ENCODE data around the gene HCFC1R1. TPM values are rescaled to one million over a fixed set of nuclear protein-coding genes. Genes with fewer than 3 reads are reported as not detected.

Gene HCFC1R1
- total and polyA plus RNA-seq, 2 of the 8 experiments (the other 6 are each of a cell fraction or from before 2014, with no cell fraction given) = 72.7 to 138 TPM

DNA sequence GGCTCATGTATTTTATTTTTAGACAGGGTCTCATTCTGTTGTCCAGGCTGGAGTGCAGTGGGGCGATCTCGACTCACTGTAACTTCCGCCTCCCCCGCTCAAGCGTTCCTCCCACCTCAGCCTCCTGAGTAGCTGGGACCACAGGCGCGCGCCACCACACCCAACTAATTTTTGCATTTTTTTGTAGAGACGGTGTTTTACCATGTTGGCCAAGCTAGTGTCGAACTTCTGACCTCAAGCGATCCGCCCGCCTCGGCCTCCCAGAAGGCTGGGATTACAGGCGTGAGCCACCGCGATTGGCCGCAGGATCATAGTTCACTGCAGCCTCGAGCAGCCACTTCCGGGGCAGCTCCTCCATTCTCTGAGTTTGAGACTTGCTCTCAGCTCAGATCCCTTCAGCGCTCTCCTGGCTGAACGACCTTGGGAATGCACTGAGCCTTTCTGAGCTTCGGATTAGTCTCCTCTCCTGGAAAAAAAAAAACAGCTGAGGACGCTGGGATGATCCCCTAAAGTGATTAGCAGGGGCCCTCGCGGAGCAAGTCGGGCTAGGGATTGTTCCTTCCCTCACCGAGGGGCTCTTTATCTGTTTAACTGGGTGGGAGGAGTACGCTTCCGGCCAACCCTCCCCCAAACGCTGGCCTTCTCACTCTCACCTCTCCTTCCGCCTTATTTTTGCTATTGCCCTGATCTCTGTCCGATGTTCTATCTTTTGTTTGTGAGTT lies 42.4 kb downstream of the HCFC1R1 start:
- H3K79me1 ChIP-seq (ENCODE audit: low read depth, low read length) = peaks cover 6% of the 10 kb centered on the region
- peak overlapping the region; percentile 86 for H2BK12ac ChIP-seq (ENCODE audit: low read depth, low read length)
- POLR2A ChIA-PET (ENCODE audit: partially characterized antibody) = interaction anchor here (0.6 to 25.4 kb wide), 13 partner anchors 9 to 118 kb away, joined by 3 to 455 read pairs (median 11); partner anchors contain the start of genes CLDN6, HCFC1R1, KREMEN2 and PAQR4
- H3K18ac ChIP-seq (ENCODE audit: extremely low read depth, low read length) = peak overlapping the region; percentile 66
- DNase-seq (ENCODE audit: low read depth in 1 of 2, low spot score in 2 of 2) (no peak), FAIRE-seq (no peak)
- CTCF ChIA-PET (ENCODE audit: partially characterized antibody) = interaction anchor here (0.7 to 3.7 kb wide), 12 partner anchors 10 to 214 kb away, joined by 3 to 27 read pairs (median 6); partner anchors contain the start of genes CLDN6 and PAQR4
- peak overlapping the region; percentile 97 for H2BK5ac ChIP-seq (ENCODE audit: low read depth, low read length)
- H3K4me1 ChIP-seq (replicated peaks in 1 of 4; ENCODE audit: control insufficient read depth in 3 of 4, insufficient read depth in 4 of 4, low read length in 3 of 4) = peaks cover 3 to 23% (median 14%) of the 10 kb centered on the region in 4 experiments
- peak overlapping the region; percentile 95 for H4K91ac ChIP-seq (replicated peaks; ENCODE audit: insufficient read length, low read length)
- H3K36me3 ChIP-seq (ENCODE audit: control insufficient read depth in 2 of 4, insufficient read depth in 4 of 4, low read length in 3 of 4) = peaks cover 0 to 11% (median 4%) of the 10 kb centered on the region in 4 experiments; a peak in 5 of 8 replicates
- H3K4me2 ChIP-seq (ENCODE audit: insufficient read depth in 1 of 2, low read depth in 2 of 2, low read length in 2 of 2) = peak overlapping the region; percentile 38 to 93
- H3K14ac ChIP-seq (ENCODE audit: insufficient read length) = no peak overlapping the region
- 47% methylated on average over 33 of the region's 33 CpGs; no CpG with 5 or more reads in 1 of the 2 experiments for WGBS, 2 experiments (ENCODE audit: extremely low coverage in 1 of 2, insufficient coverage in 1 of 2, insufficient read length in 1 of 2, insufficient replicate concordance in 2 of 2, low coverage in 1 of 2, low lambda C conversion rate in 2 of 2, missing lambda C conversion rate in 1 of 2)
- peak overlapping the region; percentile 83 for H3K4ac ChIP-seq (replicated peaks; ENCODE audit: insufficient read length, low read depth, low read length)
- H4K20me1 ChIP-seq (replicated peaks in 1 of 2; ENCODE audit: control insufficient read depth in 1 of 2, insufficient read depth in 2 of 2, low read length in 2 of 2) = peaks cover 10 to 16% of the 10 kb centered on the region in 2 experiments
- peak overlapping the region; percentile 68; the same call in 1 of the 2 replicates for H2AK5ac ChIP-seq (ENCODE audit: low read depth, low read length)
- H3K4me3 ChIP-seq (ENCODE audit: extremely low read depth in 1 of 4, insufficient read depth in 2 of 4, low read depth in 3 of 4, low read length in 4 of 4) = peak overlapping the region; percentile 7 to 78 (median 38); a peak in 5 of 8 replicates
- H3K27ac ChIP-seq (ENCODE audit: low read depth, low read length) = 0 out of 2 replicates have a peak overlapping the region, but pooled peaks have one; percentile 28
- peak overlapping the region; percentile 17; the same call in 1 of the 2 replicates for H2BK20ac ChIP-seq (ENCODE audit: low read length)
- no peaks in the 10 kb centered on the region; a peak in 1 of 7 replicates for H3K27me3 ChIP-seq (replicated peaks in 1 of 4; ENCODE audit: control insufficient read depth in 3 of 4, extremely low read depth in 1 of 4, insufficient read depth in 3 of 4, low read length in 3 of 4)
- H3K9me3 ChIP-seq (ENCODE audit: insufficient read depth in 2 of 2, low read depth in 1 of 2, low read length in 1 of 2) = no peaks in the 10 kb centered on the region
- H3K23me2 ChIP-seq (ENCODE audit: low read depth, low read length) = peaks cover 12% of the 10 kb centered on the region; the same call in 1 of the 2 replicates
- peak overlapping the region; percentile 68 for H2BK120ac ChIP-seq (replicated peaks; ENCODE audit: low read depth, low read length)
- H4K5ac ChIP-seq (ENCODE audit: insufficient read length, low read depth, low read length) = peak overlapping the region; percentile 78
- TF ChIP-seq PHF8 (conservative IDR thresholded peaks at IDR 0.05; ENCODE audit: low read depth, low read length) = 0 out of 2 replicates have a peak, but pooled peaks have one; percentile 25
- TF ChIP-seq TEAD4 (IDR thresholded peaks at IDR 0.05; ENCODE audit: low read depth, low read length) = no peak
- TF ChIP-seq SP1 (IDR thresholded peaks at IDR 0.05; ENCODE audit: low read depth, low read length) = peak; percentile 31; the same call in 1 of the 2 replicates
- H3K79me2 ChIP-seq (ENCODE audit: control insufficient read depth in 1 of 2, insufficient read depth in 2 of 2, low read length in 2 of 2) = peaks cover 0 to 8% of the 10 kb centered on the region in 2 experiments; a peak in 2 of 4 replicates
- peak overlapping the region; percentile 92; the same call in 1 of the 2 replicates for H2BK15ac ChIP-seq (ENCODE audit: low read length)
- peak overlapping the region; percentile 98 for H4K8ac ChIP-seq (ENCODE audit: extremely low read depth, insufficient read depth, low read length)
- peak overlapping the region; percentile 54 for H3K56ac ChIP-seq (replicated peaks; ENCODE audit: insufficient read length, low read depth, low read length)
- H2AFZ ChIP-seq (ENCODE audit: low read length) = no peak overlapping the region
- no peak overlapping the region for H3K23ac ChIP-seq (ENCODE audit: insufficient read length)
- H3K9ac ChIP-seq (replicated peaks in 1 of 4; ENCODE audit: extremely low read depth in 1 of 4, low read depth in 3 of 4, low read length in 3 of 4) = no peak overlapping the region; a peak in 2 of 7 replicates

Measured in H1 (cell line).